PC-3 (cell line): ENCODE measurements around the gene TUBGCP3. TPM values are rescaled to one million over a fixed set of nuclear protein-coding genes. Genes with fewer than 3 reads are reported as not detected.

Experiments used
- ATAC-seq: fragments of 200-7000 bp; cut with Tn5 transposase; 2 replicates; pipeline ENCODE4 v1.9.1; 2020; ENCODE audit warnings: mild to moderate bottlenecking, moderate library complexity
- BruUV-seq: library from RNA; stranded (reverse); fragments of 400-500 nt; replicated peaks from 2 replicates; lab custom pipeline; 2021; lab: Mats Ljungman, UMichigan
- CTCF ChIA-PET: fragments of 300-600 bp; sonication (Branson Sonifier 250); formaldehyde crosslinking; loops from one replicate; lab custom pipeline; 2022; ENCODE audit warnings: antibody characterized with exemption; lab: Charles Lee
- POLR2A ChIA-PET: fragments of 300-600 bp; sonication (Branson Sonifier 250); formaldehyde crosslinking; loops from one replicate; lab custom pipeline; 2022; ENCODE audit warnings: antibody characterized with exemption; ENCODE audit not compliant: unreplicated experiment; lab: Charles Lee
- DNase-seq: peaks from one replicate; pipeline ENCODE4 v3.0.0-alpha.2; 2015
- H2AFZ ChIP-seq: fragments of 300-600 bp; sonication (generic); 2 replicates; pipeline ENCODE4 v1.6.0; 2016; ENCODE audit warnings: antibody characterized with exemption, low read length
- H3F3A ChIP-seq: fragments of 300-600 bp; sonication (generic); one replicate; pipeline ENCODE4 v1.6.0; 2017; ENCODE audit warnings: antibody characterized with exemption, low read length, control low read depth, mild to moderate bottlenecking; ENCODE audit not compliant: unreplicated experiment
- H3K27ac ChIP-seq: fragments of 300-600 bp; sonication (generic); 2 replicates; pipeline ENCODE4 v1.5.1; 2016; ENCODE audit warnings: mild to moderate bottlenecking, low read length
- H3K27me3 ChIP-seq: fragments of 300-600 bp; sonication (generic); 2 replicates; pipeline ENCODE4 v1.6.1; 2016; ENCODE audit warnings: low read length, mixed read lengths
- H3K36me3 ChIP-seq: fragments of 300-600 bp; sonication (generic); 2 replicates; pipeline ENCODE4 v1.6.1; 2016; ENCODE audit warnings: low read depth, mixed run types, low read length, mixed read lengths
- H3K4me1 ChIP-seq: fragments of 300-600 bp; sonication (generic); 2 replicates; pipeline ENCODE4 v1.5.1; 2016; ENCODE audit warnings: low read length; ENCODE audit not compliant: insufficient read depth
- H3K4me2 ChIP-seq: fragments of 300-600 bp; sonication (generic); 2 replicates; pipeline ENCODE4 v1.6.0; 2016; ENCODE audit warnings: low read length
- H3K4me3 ChIP-seq: fragments of 300-600 bp; sonication (generic); 2 replicates; pipeline ENCODE4 v1.5.1; 2016; ENCODE audit warnings: mild to moderate bottlenecking, low read length, mixed read lengths
- H3K79me2 ChIP-seq: fragments of 300-600 bp; sonication (generic); 2 replicates; pipeline ENCODE4 v1.6.1; 2017; ENCODE audit warnings: low read length, mixed read lengths
- H3K9ac ChIP-seq: fragments of 300-600 bp; sonication (generic); 2 replicates; pipeline ENCODE4 v1.6.0; 2016; ENCODE audit warnings: mild to moderate bottlenecking, low read length
- H3K9me2 ChIP-seq: fragments of 300-600 bp; sonication (generic); replicated peaks from 2 replicates; pipeline ENCODE4 v1.6.1; 2016; ENCODE audit warnings: mixed run types, low read length, mixed read lengths
- H3K9me3 ChIP-seq: fragments of 300-600 bp; sonication (generic); 2 replicates; pipeline ENCODE4 v1.6.1; 2016; ENCODE audit warnings: low read length, mixed read lengths
- H4K20me1 ChIP-seq: fragments of 300-600 bp; sonication (generic); 2 replicates; pipeline ENCODE4 v1.6.1; 2016; ENCODE audit warnings: low read length, mixed read lengths
- EZH2 ChIP-seq: fragments of 300-600 bp; sonication (generic); IDR thresholded peaks from one replicate; pipeline ENCODE4 v1.6.1; 2017; ENCODE audit warnings: antibody characterized with exemption, mild to moderate bottlenecking, low read length; ENCODE audit not compliant: unreplicated experiment
- EZH2phosphoT487 ChIP-seq: fragments of 300-600 bp; sonication (generic); IDR thresholded peaks from 2 replicates; pipeline ENCODE4 v1.6.1; 2018; ENCODE audit warnings: mild to moderate bottlenecking, antibody characterized with exemption, low read length, borderline replicate concordance
- intact Hi-C: fragments of 100-400 bp; cut with micrococcal nuclease; formaldehyde crosslinking; loops from 2 replicates; pipeline ENCODE4 v1.9.0; 2023
- total RNA-seq: library from RNA; depleted of rRNA; stranded (reverse); fragments of >200 nt; gene quantifications from 2 replicates; pipeline ENCODE4 v1.2.3, GENCODE V29; 2014
- TF ChIP-seq, protein P1 (sequence below): fragments of 300-600 bp; sonication (generic); conservative IDR thresholded peaks from 2 replicates; pipeline ENCODE4 v1.5.1; 2017; ENCODE audit warnings: antibody characterized with exemption, low read depth, mild to moderate bottlenecking, low read length

TUBGCP3 gene
- total RNA-seq, 1 experiment from 2014 or later: 25.8 TPM

DNA sequence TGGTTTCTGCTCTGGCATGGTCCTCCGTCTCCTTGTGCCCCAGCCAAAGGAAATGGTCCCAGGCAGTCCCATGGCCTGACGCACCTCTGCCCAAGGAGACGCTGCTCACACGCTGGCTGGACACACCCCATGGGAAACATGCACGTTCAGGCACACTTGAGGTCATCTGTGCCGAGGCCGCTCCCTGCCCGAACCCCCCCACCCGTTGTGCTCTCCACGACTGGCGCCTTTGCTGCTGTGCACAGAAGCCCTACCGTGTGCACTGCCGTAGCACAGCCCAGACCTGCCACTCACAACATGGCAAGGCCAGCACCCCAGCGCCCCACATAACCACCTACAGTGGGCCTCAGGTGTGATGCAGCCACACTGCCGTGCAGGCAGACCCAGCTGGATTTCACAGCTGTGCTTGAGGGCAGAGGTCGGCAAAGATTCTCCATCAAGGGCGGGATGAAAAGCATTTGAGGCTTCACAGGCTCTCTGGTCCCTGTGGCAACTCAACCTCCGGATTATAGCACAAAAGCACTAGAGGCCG is 146.1 kb downstream of the TUBGCP3 start:
- Histone ChIP-seq H4K20me1 (no peaks in the 10 kb centered on the region), H3K79me2 (no peaks in the 10 kb centered on the region), H3K4me3 (no peak overlapping the region), H3K9me3 (no peaks in the 10 kb centered on the region), H2AFZ (no peak overlapping the region), H3F3A (no peaks in the 10 kb centered on the region), H3K36me3 (no peaks in the 10 kb centered on the region), H3K27me3 (peaks cover 45% of the 10 kb centered on the region), H3K9ac (no peak overlapping the region), H3K9me2 (no peaks in the 10 kb centered on the region), H3K4me1 (no peaks in the 10 kb centered on the region), H3K4me2 (no peak overlapping the region), H3K27ac (no peak overlapping the region)
- BruUV-seq: no TSS peak
- CTCF ChIA-PET: no interaction called here
- no peak for ATAC-seq
- intact Hi-C loops: no loop called here
- POLR2A ChIA-PET: no interaction called here
- no peak for DNase-seq
- TF ChIP-seq, protein P1, sequence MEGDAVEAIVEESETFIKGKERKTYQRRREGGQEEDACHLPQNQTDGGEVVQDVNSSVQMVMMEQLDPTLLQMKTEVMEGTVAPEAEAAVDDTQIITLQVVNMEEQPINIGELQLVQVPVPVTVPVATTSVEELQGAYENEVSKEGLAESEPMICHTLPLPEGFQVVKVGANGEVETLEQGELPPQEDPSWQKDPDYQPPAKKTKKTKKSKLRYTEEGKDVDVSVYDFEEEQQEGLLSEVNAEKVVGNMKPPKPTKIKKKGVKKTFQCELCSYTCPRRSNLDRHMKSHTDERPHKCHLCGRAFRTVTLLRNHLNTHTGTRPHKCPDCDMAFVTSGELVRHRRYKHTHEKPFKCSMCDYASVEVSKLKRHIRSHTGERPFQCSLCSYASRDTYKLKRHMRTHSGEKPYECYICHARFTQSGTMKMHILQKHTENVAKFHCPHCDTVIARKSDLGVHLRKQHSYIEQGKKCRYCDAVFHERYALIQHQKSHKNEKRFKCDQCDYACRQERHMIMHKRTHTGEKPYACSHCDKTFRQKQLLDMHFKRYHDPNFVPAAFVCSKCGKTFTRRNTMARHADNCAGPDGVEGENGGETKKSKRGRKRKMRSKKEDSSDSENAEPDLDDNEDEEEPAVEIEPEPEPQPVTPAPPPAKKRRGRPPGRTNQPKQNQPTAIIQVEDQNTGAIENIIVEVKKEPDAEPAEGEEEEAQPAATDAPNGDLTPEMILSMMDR: no peak
- TF ChIP-seq EZH2phosphoT487 (no peak), EZH2 (no peak)

- no TSS peak for BruUV-seq
- intact Hi-C loops: no loop called here
- Histone ChIP-seq H2AFZ (no peak overlapping the region), H4K20me1 (no peaks in the 10 kb centered on the region), H3K36me3 (no peaks in the 10 kb centered on the region), H3K9ac (no peak overlapping the region), H3K27me3 (peaks cover 45% of the 10 kb centered on the region), H3F3A (no peaks in the 10 kb centered on the region), H3K79me2 (no peaks in the 10 kb centered on the region), H3K9me2 (no peaks in the 10 kb centered on the region), H3K9me3 (no peaks in the 10 kb centered on the region), H3K27ac (no peak overlapping the region), H3K4me2 (no peak overlapping the region), H3K4me1 (no peaks in the 10 kb centered on the region), H3K4me3 (no peak overlapping the region)
- no peak for DNase-seq
- ATAC-seq: no peak
- TF ChIP-seq EZH2: no peak
- TF ChIP-seq, protein P1: no peak
- ChIA-PET CTCF (no interaction called here), POLR2A (no interaction called here)
These were observed 146.7 kb downstream of the TUBGCP3 start for GRCh38 chr13:112441226-112441625.

- Histone ChIP-seq H3K4me2 (no peak overlapping the region), H2AFZ (no peak overlapping the region), H3K9me2 (no peaks in the 10 kb centered on the region), H4K20me1 (no peaks in the 10 kb centered on the region), H3K4me3 (no peak overlapping the region), H3K4me1 (no peaks in the 10 kb centered on the region), H3K36me3 (no peaks in the 10 kb centered on the region), H3F3A (no peaks in the 10 kb centered on the region), H3K27ac (no peak overlapping the region), H3K79me2 (no peaks in the 10 kb centered on the region), H3K27me3 (peaks cover 38% of the 10 kb centered on the region), H3K9me3 (no peaks in the 10 kb centered on the region), H3K9ac (no peak overlapping the region)
- no TSS peak for BruUV-seq
- CTCF ChIA-PET: no interaction called here
- intact Hi-C loops: no loop called here
- DNase-seq (no peak), ATAC-seq (no peak)
- TF ChIP-seq EZH2 (no peak), EZH2phosphoT487 (no peak)
- TF ChIP-seq, protein P1: no peak
- POLR2A ChIA-PET: no interaction called here
These were observed 149.4 kb downstream of the TUBGCP3 start for GRCh38 chr13:112438515-112438914.
